Ectodermal cell (in vitro differentiated cells): Measurements from ENCODE around the gene STAG1.
"Not testable (repeated sequence)": the region's sequence is repeated elsewhere in the genome, so short reads cannot be mapped to it uniquely, and the experiment has no call there.

Experiments used
- H3K27ac ChIP-seq: 2 replicates; pipeline ENCODE4 v1.7.0; 2013; ENCODE audit warnings: mild to moderate bottlenecking, low read depth, low read length; ENCODE audit not compliant: insufficient read depth, poor library complexity, severe bottlenecking
- H3K27me3 ChIP-seq: 2 replicates; pipeline ENCODE4 v1.7.0; 2013; ENCODE audit warnings: mild to moderate bottlenecking, low read length; ENCODE audit not compliant: insufficient read depth, control insufficient read depth, poor library complexity, severe bottlenecking
- H3K36me3 ChIP-seq: one replicate; pipeline ENCODE4 v1.7.0; 2013; ENCODE audit warnings: low read length; ENCODE audit not compliant: control insufficient read depth, insufficient read depth
- H3K4me1 ChIP-seq: one replicate; pipeline ENCODE4 v1.7.0; 2013; ENCODE audit warnings: low read length; ENCODE audit not compliant: control insufficient read depth, insufficient read depth
- H3K4me3 ChIP-seq: 2 replicates; pipeline ENCODE4 v1.7.0; 2013; ENCODE audit warnings: low read depth, low read length, control low read depth; ENCODE audit not compliant: insufficient read depth
- H3K9me3 ChIP-seq: 2 replicates; pipeline ENCODE4 v1.7.0; 2013; ENCODE audit warnings: mild to moderate bottlenecking, low read length, moderate library complexity; ENCODE audit not compliant: control insufficient read depth
- WGBS, 2 experiments: methylation state at CpG; one replicate each; pipeline ENCODE4 v1.1.7; 2013; ENCODE audit warnings: missing lambda C conversion rate in 2 of 2; 5-methylcytosine and 5-hydroxymethylcytosine counted together

The STAG1 gene

GRCh38 chr3:136709775-136710174 lies 42.4 kb downstream of the STAG1 start:
- H3K27ac ChIP-seq, H3K36me3 ChIP-seq, H3K4me1 ChIP-seq, H3K9me3 ChIP-seq, H3K4me3 ChIP-seq, H3K27me3 ChIP-seq: not testable (repeated sequence)
- 84 to 93% methylated on average over 1 of the region's 1 CpG for WGBS, 2 experiments

- Histone ChIP-seq H3K27me3 (no peaks in the 10 kb centered on the region), H3K4me1 (no peaks in the 10 kb centered on the region), H3K36me3 (no peaks in the 10 kb centered on the region), H3K27ac (no peak overlapping the region), H3K4me3 (no peak overlapping the region), H3K9me3 (no peaks in the 10 kb centered on the region)
- 83 to 93% methylated on average over 2 of the region's 3 CpGs for WGBS, 2 experiments
Observed at GRCh38 chr3:136708333-136708985, 43.7 kb downstream of the STAG1 start.

- Histone ChIP-seq H3K9me3 (no peaks in the 10 kb centered on the region), H3K27me3 (no peaks in the 10 kb centered on the region), H3K4me3 (no peak overlapping the region), H3K4me1 (peaks cover 6% of the 10 kb centered on the region), H3K36me3 (no peaks in the 10 kb centered on the region), H3K27ac (no peak overlapping the region)
- 91 to 94% methylated on average over 4 of the region's 4 CpGs for WGBS, 2 experiments
Observed at GRCh38 chr3:136703429-136703828, 48.7 kb downstream of the STAG1 start.

GRCh38 chr3:136699271-136699828 lies 52.8 kb downstream of the STAG1 start:
- 44 to 70% methylated on average over 3 to 5 of the region's 5 CpGs for WGBS, 2 experiments
- no peaks in the 10 kb centered on the region for H3K27me3 ChIP-seq
- no peak overlapping the region for H3K4me3 ChIP-seq
- no peaks in the 10 kb centered on the region for H3K9me3 ChIP-seq
- H3K27ac ChIP-seq = no peak overlapping the region
- peaks cover 6% of the 10 kb centered on the region for H3K4me1 ChIP-seq
- H3K36me3 ChIP-seq = no peaks in the 10 kb centered on the region

- no peak overlapping the region for H3K27ac ChIP-seq
- no peaks in the 10 kb centered on the region for H3K36me3 ChIP-seq
- H3K4me3 ChIP-seq = no peak overlapping the region
- no peaks in the 10 kb centered on the region for H3K27me3 ChIP-seq
- WGBS, 2 experiments = 69 to 91% methylated on average over 2 to 3 of the region's 3 CpGs
- no peaks in the 10 kb centered on the region for H3K9me3 ChIP-seq
- peaks cover 6% of the 10 kb centered on the region for H3K4me1 ChIP-seq
Observed at GRCh38 chr3:136698361-136698760, 53.8 kb downstream of the STAG1 start.

DNA sequence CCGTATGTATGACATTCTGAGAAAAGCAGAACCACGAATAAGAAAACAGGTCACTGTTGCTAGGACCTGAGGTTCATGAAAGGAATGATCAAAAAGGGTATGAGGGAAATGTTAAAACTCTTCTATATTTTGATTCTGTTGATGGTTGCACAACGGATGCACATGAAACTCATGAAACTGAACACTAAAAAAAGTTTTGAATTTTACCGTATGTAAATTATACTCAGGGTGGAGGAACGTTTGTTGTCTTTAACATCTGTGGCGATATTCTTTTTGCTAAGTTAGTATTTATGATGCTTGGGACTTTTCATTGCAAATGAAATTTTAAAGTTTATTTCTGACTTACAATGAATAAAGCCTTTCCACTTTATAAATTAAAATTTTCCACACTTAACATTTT lies 55.4 kb downstream of the STAG1 start:
- WGBS, 2 experiments = 94 to 98% methylated on average over 6 of the region's 6 CpGs
- Histone ChIP-seq H3K27ac (no peak overlapping the region), H3K27me3 (no peaks in the 10 kb centered on the region), H3K4me1 (peaks cover 6% of the 10 kb centered on the region), H3K9me3 (no peaks in the 10 kb centered on the region), H3K36me3 (no peaks in the 10 kb centered on the region), H3K4me3 (no peak overlapping the region)

DNA sequence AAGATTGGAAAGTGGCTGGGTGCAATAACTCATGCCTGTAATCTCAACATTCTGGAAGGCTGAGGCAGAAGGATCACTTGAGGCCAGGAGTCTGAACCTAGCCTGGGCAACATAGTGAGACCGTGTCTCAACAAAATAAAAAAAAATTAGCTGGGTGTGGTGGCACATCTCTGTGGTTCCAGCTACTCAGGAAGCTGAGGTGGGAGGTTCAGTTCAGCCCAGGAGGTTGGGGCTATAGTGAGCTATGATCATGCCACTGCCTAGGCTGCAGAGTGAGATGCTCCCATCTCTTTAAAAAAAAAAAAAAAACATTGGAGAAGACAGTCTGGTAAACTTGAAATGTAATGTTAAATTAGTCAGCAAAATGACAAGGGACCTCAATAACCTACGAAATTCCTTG lies 57.9 kb downstream of the STAG1 start:
- WGBS, 2 experiments = 93 to 98% methylated on average over 2 of the region's 2 CpGs
- Histone ChIP-seq H3K27ac (no peak overlapping the region), H3K4me3 (no peak overlapping the region)

DNA sequence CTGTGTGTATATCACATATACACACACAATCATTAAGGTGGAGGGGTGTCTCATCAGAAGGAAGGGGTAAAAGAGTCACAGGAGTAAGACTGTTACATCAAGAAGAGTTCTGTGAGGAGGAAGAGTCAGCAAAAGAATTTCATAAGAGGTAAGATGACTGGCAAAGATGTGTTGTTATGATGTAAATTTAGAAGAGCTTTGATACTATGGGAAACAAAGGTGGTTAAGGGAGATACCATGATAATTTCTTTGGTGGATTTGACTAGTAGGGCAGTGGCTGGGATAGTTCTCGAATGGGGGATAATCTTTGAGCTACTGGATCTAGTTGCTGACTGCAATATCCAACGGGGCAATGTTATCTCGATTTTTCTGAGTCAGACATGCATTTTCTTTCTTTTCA lies 61.6 kb downstream of the STAG1 start:
- Histone ChIP-seq H3K9me3 (no peaks in the 10 kb centered on the region), H3K4me1 (no peaks in the 10 kb centered on the region), H3K27me3 (no peaks in the 10 kb centered on the region), H3K4me3 (no peak overlapping the region), H3K36me3 (no peaks in the 10 kb centered on the region), H3K27ac (no peak overlapping the region)
- WGBS, 2 experiments = 93 to 94% methylated on average over 3 of the region's 3 CpGs

More for the DNA sequence above, 57.9 kb downstream of the STAG1 start:
- Histone ChIP-seq H3K27me3 (no peaks in the 10 kb centered on the region), H3K36me3 (no peaks in the 10 kb centered on the region), H3K9me3 (no peaks in the 10 kb centered on the region), H3K4me1 (peaks cover 6% of the 10 kb centered on the region)

GRCh38 chr3:136685882-136686281 lies 66.3 kb downstream of the STAG1 start:
- 100% methylated on average over 1 of the region's 1 CpG for WGBS, 2 experiments
- H3K36me3 ChIP-seq = no peaks in the 10 kb centered on the region
- no peaks in the 10 kb centered on the region for H3K27me3 ChIP-seq
- no peak overlapping the region for H3K27ac ChIP-seq
- H3K4me3 ChIP-seq = no peak overlapping the region
- H3K9me3 ChIP-seq = no peaks in the 10 kb centered on the region
- no peaks in the 10 kb centered on the region for H3K4me1 ChIP-seq

DNA sequence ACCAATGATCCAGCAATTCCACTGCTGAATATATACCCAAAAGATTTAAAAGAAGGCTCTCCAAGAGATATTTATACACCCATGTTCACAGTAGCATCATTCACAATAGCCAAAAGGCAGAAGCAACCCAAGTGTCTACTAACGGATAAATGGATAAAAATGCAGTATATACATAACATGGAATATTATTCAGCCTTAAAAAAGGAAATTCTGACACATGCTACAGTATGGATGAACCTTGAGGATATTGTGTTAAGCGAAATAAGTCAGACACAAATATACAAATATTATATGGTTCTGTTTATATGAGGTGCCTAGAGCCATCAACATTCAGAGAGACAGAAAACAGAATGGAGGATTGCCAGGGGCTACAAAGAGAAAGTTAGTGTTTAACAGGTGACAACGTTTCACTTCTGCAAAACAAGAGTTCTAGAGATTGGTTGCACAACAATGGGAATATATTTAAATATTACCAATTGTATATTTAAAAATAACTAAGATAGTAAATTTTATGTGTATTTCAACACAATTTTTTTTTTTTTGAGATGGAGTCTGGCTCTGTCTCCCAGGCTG lies 69.4 kb downstream of the STAG1 start:
- Histone ChIP-seq H3K4me1 (no peaks in the 10 kb centered on the region), H3K27ac (no peak overlapping the region), H3K36me3 (no peaks in the 10 kb centered on the region), H3K27me3 (no peaks in the 10 kb centered on the region), H3K4me3 (no peak overlapping the region), H3K9me3 (no peaks in the 10 kb centered on the region)
- 83 to 87% methylated on average over 1 to 2 of the region's 3 CpGs for WGBS, 2 experiments
